HepG2 (cell line): ENCODE measurements around the gene LRRC74A. TPM values are rescaled to one million over a fixed set of nuclear protein-coding genes. Genes with fewer than 3 reads are reported as not detected.

Experiments used
- EEA1 ChIP-seq: sonication (generic); formaldehyde crosslinking; IDR thresholded peaks from 2 replicates; pipeline ENCODE4 v1.5.1; 2020; ENCODE audit warnings: mild to moderate bottlenecking, missing genetic modification reagents, borderline replicate concordance
- KDM4B ChIP-seq: sonication (generic); formaldehyde crosslinking; IDR thresholded peaks from 2 replicates; pipeline ENCODE4 v1.4.0; 2020; ENCODE audit warnings: missing genetic modification reagents
- KLF15 ChIP-seq: sonication (generic); formaldehyde crosslinking; IDR thresholded peaks from 2 replicates; pipeline ENCODE4 v1.8.1; 2023; ENCODE audit warnings: borderline replicate concordance, mild to moderate bottlenecking, inconsistent platforms, missing genetic modification reagents, mixed read lengths
- MTA1 ChIP-seq: sonication (generic); formaldehyde crosslinking; IDR thresholded peaks from 2 replicates; pipeline ENCODE4 v1.4.0; 2020; ENCODE audit warnings: missing genetic modification reagents, mild to moderate bottlenecking, borderline replicate concordance
- SIN3B ChIP-seq: fragments of 150-350 bp; IDR thresholded peaks from 2 replicates; pipeline ENCODE4 v1.6.1; 2014; ENCODE audit warnings: low read length
- SKIL ChIP-seq: sonication (generic); formaldehyde crosslinking; IDR thresholded peaks from 2 replicates; pipeline ENCODE4 v1.8.0; 2022; ENCODE audit warnings: missing genetic modification reagents, mild to moderate bottlenecking, moderate library complexity, borderline replicate concordance
- TAF1 ChIP-seq: sonication (generic); formaldehyde crosslinking; IDR thresholded peaks from 2 replicates; pipeline ENCODE4 v1.4.0; 2020; ENCODE audit warnings: missing genetic modification reagents
- THAP7 ChIP-seq: sonication (generic); formaldehyde crosslinking; IDR thresholded peaks from 2 replicates; pipeline ENCODE4 v1.8.1; 2023; ENCODE audit warnings: mild to moderate bottlenecking, missing genetic modification reagents
- YEATS4 ChIP-seq: sonication (generic); formaldehyde crosslinking; IDR thresholded peaks from 2 replicates; pipeline ENCODE4 v1.4.0; 2020; ENCODE audit warnings: missing genetic modification reagents, borderline replicate concordance
- ZNF317 ChIP-seq: sonication (generic); formaldehyde crosslinking; IDR thresholded peaks from 2 replicates; pipeline ENCODE4 v1.5.0; 2020; ENCODE audit warnings: mild to moderate bottlenecking, missing genetic modification reagents
- ZNF746 ChIP-seq: sonication (generic); formaldehyde crosslinking; IDR thresholded peaks from 2 replicates; pipeline ENCODE4 v1.8.0; 2022; ENCODE audit warnings: mild to moderate bottlenecking, missing genetic modification reagents
- polyA plus RNA-seq, 8 experiments: library from polyadenylated mRNA; depleted of rRNA in 3 of 8; stranded (reverse) in 7 of 8; unstranded in 1 of 8; fragments of >200 nt; fragmentation: Illumina TruSeq in 4 of 8; extraction: Trizol in 4 of 8; gene quantifications; 2 replicates each; pipeline versions ENCODE4 v1.2.1 to v1.2.3, GENCODE V29; 2011 to 2016; ENCODE audit warnings: low read depth in 4 of 8, missing spikeins in 1 of 8, mixed read lengths in 1 of 8; ENCODE audit not compliant: insufficient read depth in 1 of 8
- total RNA-seq, 5 experiments: library from RNA; depleted of rRNA; stranded (reverse); fragments of >200 nt; fragmentation: Illumina TruSeq; extraction: Trizol; gene quantifications; 2 replicates each; pipeline ENCODE4 v1.2.3, GENCODE V29; 2016; ENCODE audit warnings: low read depth in 1 of 5
- TF ChIP-seq, protein P1 (sequence below), 2 experiments: fragments of 450-650 bp in 1 of 2; sonication (generic) in 1 of 2; formaldehyde crosslinking in 1 of 2; IDR thresholded peaks; 2 replicates each; pipeline versions ENCODE4 v1.6.1 to v1.8.0; 2016 to 2022; ENCODE audit warnings: antibody characterized with exemption in 1 of 2, mild to moderate bottlenecking in 1 of 2, missing genetic modification reagents in 1 of 2
- TF ChIP-seq, protein P2 (sequence below): sonication (generic); formaldehyde crosslinking; IDR thresholded peaks from 2 replicates; pipeline ENCODE4 v1.8.1; 2023; ENCODE audit warnings: mild to moderate bottlenecking, missing genetic modification reagents

LRRC74A gene
- total and polyA plus RNA-seq, 2 of the 13 experiments (the other 11 are each of a cell fraction or from before 2014, with no cell fraction given): not detected

GRCh38 chr14:76812422-76813383 is 13.5 kb upstream of the LRRC74A start, which contains the start of gene ANGEL1 (continued):
- TF ChIP-seq SKIL (CRISPR knock-in tag): no peak
- TF ChIP-seq KDM4B (CRISPR knock-in tag): no peak
- TF ChIP-seq, protein P1, sequence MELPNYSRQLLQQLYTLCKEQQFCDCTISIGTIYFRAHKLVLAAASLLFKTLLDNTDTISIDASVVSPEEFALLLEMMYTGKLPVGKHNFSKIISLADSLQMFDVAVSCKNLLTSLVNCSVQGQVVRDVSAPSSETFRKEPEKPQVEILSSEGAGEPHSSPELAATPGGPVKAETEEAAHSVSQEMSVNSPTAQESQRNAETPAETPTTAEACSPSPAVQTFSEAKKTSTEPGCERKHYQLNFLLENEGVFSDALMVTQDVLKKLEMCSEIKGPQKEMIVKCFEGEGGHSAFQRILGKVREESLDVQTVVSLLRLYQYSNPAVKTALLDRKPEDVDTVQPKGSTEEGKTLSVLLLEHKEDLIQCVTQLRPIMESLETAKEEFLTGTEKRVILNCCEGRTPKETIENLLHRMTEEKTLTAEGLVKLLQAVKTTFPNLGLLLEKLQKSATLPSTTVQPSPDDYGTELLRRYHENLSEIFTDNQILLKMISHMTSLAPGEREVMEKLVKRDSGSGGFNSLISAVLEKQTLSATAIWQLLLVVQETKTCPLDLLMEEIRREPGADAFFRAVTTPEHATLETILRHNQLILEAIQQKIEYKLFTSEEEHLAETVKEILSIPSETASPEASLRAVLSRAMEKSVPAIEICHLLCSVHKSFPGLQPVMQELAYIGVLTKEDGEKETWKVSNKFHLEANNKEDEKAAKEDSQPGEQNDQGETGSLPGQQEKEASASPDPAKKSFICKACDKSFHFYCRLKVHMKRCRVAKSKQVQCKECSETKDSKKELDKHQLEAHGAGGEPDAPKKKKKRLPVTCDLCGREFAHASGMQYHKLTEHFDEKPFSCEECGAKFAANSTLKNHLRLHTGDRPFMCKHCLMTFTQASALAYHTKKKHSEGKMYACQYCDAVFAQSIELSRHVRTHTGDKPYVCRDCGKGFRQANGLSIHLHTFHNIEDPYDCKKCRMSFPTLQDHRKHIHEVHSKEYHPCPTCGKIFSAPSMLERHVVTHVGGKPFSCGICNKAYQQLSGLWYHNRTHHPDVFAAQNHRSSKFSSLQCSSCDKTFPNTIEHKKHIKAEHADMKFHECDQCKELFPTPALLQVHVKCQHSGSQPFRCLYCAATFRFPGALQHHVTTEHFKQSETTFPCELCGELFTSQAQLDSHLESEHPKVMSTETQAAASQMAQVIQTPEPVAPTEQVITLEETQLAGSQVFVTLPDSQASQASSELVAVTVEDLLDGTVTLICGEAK (IDR thresholded peaks at IDR 0.05): peak; percentile 100
- TF ChIP-seq, protein P1 (CRISPR knock-in tag; IDR thresholded peaks at IDR 0.05): peak; percentile 100
- TF ChIP-seq KLF15 (CRISPR knock-in tag): no peak
- peak; percentile 98 for TF ChIP-seq THAP7 (CRISPR knock-in tag)
- TF ChIP-seq, protein P2, sequence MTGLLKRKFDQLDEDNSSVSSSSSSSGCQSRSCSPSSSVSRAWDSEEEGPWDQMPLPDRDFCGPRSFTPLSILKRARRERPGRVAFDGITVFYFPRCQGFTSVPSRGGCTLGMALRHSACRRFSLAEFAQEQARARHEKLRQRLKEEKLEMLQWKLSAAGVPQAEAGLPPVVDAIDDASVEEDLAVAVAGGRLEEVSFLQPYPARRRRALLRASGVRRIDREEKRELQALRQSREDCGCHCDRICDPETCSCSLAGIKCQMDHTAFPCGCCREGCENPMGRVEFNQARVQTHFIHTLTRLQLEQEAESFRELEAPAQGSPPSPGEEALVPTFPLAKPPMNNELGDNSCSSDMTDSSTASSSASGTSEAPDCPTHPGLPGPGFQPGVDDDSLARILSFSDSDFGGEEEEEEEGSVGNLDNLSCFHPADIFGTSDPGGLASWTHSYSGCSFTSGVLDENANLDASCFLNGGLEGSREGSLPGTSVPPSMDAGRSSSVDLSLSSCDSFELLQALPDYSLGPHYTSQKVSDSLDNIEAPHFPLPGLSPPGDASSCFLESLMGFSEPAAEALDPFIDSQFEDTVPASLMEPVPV (CRISPR knock-in tag): peak; percentile 29
- peak; percentile 84; the same call in 1 of the 2 replicates for TF ChIP-seq YEATS4 (CRISPR knock-in tag)
- TF ChIP-seq MTA1 (CRISPR knock-in tag): peak; percentile 57; the same call in 1 of the 2 replicates
- TF ChIP-seq TAF1: peak; percentile 68
- TF ChIP-seq EEA1 (CRISPR knock-in tag): peak; percentile 84; the same call in 1 of the 2 replicates
- TF ChIP-seq ZNF317: no peak
- TF ChIP-seq ZNF746 (CRISPR knock-in tag): peak; percentile 67
- peak; percentile 47; the same call in 1 of the 2 replicates for TF ChIP-seq SIN3B
